ENCODE results near the gene MSI2. TPM values are rescaled to one million over a fixed set of nuclear protein-coding genes. Genes with fewer than 3 reads are reported as not detected.

MSI2 gene
- total and polyA plus RNA-seq, 9 of the 15 experiments (the other 6 are each of a cell fraction or from before 2014, with no cell fraction given) = 4.6 to 61.8 (median 42.4) TPM

- TF ChIP-seq ZNF592 (IDR thresholded peaks at IDR 0.05) (peak; percentile 42; the same call in 1 of the 2 replicates), RBM39 (optimal IDR thresholded peaks at IDR 0.05; ENCODE audit: low read depth, low read length) (no peak), MYNN (IDR thresholded peaks at IDR 0.05) (peak; percentile 94), MYNN (CRISPR knock-in tag; IDR thresholded peaks at IDR 0.05) (peak; percentile 62; the same call in 1 of the 2 replicates), HDAC2 (IDR thresholded peaks at IDR 0.05) (peak; percentile 49; the same call in 1 of the 2 replicates), TRIM28 (IDR thresholded peaks at IDR 0.05) (0 out of 2 replicates have a peak, but pooled peaks have one; percentile 68), BCOR (IDR thresholded peaks at IDR 0.05) (0 out of 2 replicates have a peak, but pooled peaks have one; percentile 20), STAT5A (IDR thresholded peaks at IDR 0.05; ENCODE audit: borderline replicate concordance, low read length) (peak; percentile 28; the same call in 1 of the 2 replicates), MYC (IDR thresholded peaks at IDR 0.05; ENCODE audit: low read depth, low read length) (peak; percentile 66; the same call in 1 of the 2 replicates), MYC (CRISPR knock-in tag; IDR thresholded peaks at IDR 0.05; ENCODE audit: borderline replicate concordance, low read depth) (no peak), SNAPC5 (CRISPR knock-in tag; IDR thresholded peaks at IDR 0.05) (no peak), SIN3B (IDR thresholded peaks at IDR 0.05; ENCODE audit: low read depth) (no peak), TAL1 (IDR thresholded peaks at IDR 0.05) (peak; percentile 74), PKNOX1 (IDR thresholded peaks at IDR 0.05) (peak; percentile 62), HDAC1 (IDR thresholded peaks at IDR 0.05) (0 out of 4 replicates have a peak, but pooled peaks of 1 of the 2 experiments have one; percentile 36), TRIM24 (IDR thresholded peaks at IDR 0.05) (peak; percentile 28 to 59; a peak in 2 of 4 replicates), RCOR1 (IDR thresholded peaks at IDR 0.05; ENCODE audit: borderline replicate concordance in 1 of 2, low read depth in 2 of 2, low read length in 2 of 2) (peak in 1 of 2 experiments; percentile 91; a peak in 2 of 4 replicates), SLC30A9 (CRISPR knock-in tag; IDR thresholded peaks at IDR 0.05) (no peak), PBX2 (CRISPR knock-in tag; IDR thresholded peaks at IDR 0.05; ENCODE audit: low read depth) (no peak), PBX2 (tag; conservative IDR thresholded peaks at IDR 0.05; ENCODE audit: low read depth) (peak; percentile 50), GATA2 (CRISPR knock-in tag; IDR thresholded peaks at IDR 0.05) (peak; percentile 63; the same call in 1 of the 2 replicates), ZKSCAN3 (CRISPR knock-in tag; IDR thresholded peaks at IDR 0.05) (no peak), ATF1 (CRISPR knock-in tag; IDR thresholded peaks at IDR 0.05) (no peak), ATF1 (tag; IDR thresholded peaks at IDR 0.05) (no peak), ZSCAN32 (CRISPR knock-in tag; IDR thresholded peaks at IDR 0.05) (no peak)
Observed at GRCh38 chr17:57553526-57553925, 297.2 kb downstream of the MSI2 start (continued).

All from K562 (cell line).